Fibroblast of pulmonary artery (primary cell): Measurements from ENCODE around the gene NEURL4.

Source experiments
- DNase-seq: peaks from one replicate; pipeline ENCODE4 v3.0.0-alpha.2; 2010; ENCODE audit warnings: low read depth
- H3K4me3 ChIP-seq: replicated peaks from 2 replicates; pipeline ENCODE4 v1.5.1; 2011; ENCODE audit warnings: low read depth, mild to moderate bottlenecking, control low read depth, low read length, moderate library complexity
- CTCF ChIP-seq: IDR thresholded peaks from 2 replicates; pipeline ENCODE4 v1.5.1; 2011; ENCODE audit warnings: mild to moderate bottlenecking, control low read depth, low read length, inconsistent platforms; ENCODE audit errors: missing control alignments

The NEURL4 gene

DNA sequence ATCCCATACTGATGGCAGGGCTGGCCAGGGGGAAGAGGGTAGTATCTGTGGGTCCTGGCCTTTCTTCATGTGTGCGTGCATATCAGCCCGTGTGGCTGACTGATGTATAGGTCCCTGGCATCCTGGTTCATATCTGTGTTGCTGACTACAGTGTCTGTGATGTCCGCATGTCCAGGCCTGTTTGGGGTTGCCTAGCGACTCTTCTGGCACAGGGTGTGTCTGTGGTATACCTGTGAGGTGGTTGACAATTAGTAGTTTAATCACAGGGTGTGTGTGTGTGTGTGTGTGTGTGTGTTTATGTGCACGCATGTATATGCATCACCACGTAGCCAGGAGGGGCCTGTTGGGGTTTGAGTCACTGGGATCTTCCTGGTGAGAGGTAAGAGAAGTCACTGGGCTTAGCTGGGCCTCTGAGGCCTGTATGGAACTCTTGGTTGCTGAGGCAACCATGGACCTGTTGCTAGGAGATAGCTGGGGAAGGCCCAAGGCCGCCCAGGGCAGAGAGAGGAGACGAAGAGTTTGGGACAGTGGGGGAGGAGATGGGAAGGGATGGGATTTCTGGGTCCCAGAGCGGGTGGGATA lies 25.2 kb upstream of the NEURL4 start:
- no peak for TF ChIP-seq CTCF
- no peak overlapping the region for H3K4me3 ChIP-seq
- DNase-seq, result no peak

GRCh38 chr17:7352910-7353635 lies 23.9 kb upstream of the NEURL4 start:
- TF ChIP-seq CTCF, result no peak
- H3K4me3 ChIP-seq, result peak overlapping the region; percentile 77
- no peak for DNase-seq

GRCh38 chr17:7352503-7352889 lies 23.4 kb upstream of the NEURL4 start:
- peak overlapping the region; percentile 77 for H3K4me3 ChIP-seq
- TF ChIP-seq CTCF, result peak; percentile 57
- DNase-seq, result no peak

DNA sequence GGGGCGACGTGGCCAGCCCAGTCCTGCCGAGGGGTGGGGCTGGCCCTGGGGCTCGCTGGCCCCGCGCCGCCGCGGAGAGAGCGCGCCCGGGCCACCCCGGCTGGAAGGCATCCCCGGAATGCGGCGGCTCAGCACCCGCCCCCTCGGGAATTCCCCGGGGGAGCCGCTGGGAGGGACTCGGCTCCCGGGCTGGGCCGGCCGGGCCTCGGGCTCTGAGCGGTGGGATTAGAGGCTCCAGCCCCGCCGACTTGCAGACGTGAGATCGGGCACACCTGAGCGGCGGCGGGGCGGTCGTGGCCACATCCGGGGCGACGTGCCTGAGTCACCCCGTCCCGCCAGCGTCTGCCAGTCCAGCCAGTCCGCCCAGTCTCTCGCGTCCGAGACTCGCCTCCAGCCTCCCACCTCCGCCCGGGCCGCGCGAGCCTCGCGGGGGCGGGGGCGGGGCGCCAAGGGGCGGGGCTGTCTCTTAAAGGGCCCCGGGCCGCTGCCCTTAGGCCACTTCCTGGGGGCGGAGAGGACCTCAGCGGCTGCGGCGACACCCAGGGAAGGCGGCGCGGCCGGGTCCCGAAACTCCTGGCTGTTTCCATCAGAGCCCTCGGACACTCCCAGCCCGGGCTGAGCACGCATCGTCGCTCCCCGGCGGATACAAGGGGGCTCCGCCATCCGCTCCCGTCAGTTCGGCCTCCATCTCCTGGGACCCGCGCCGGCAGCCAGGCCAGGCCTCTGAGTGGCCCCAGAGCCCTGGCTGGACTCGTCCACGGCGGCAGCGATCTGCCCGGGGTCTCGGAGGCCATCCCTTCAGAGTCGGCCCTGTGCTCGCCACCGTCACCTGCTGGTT lies 22.7 kb upstream of the NEURL4 start, which contains the start of gene KCTD11:
TSS of gene KCTD11 (plus strand) at position 498 of the 838 bp plus-strand sequence.
- no peak for TF ChIP-seq CTCF
- peak; percentile 88 for DNase-seq
- peak within 1 kb of the TSS; percentile 77 for H3K4me3 ChIP-seq

- H3K4me3 ChIP-seq, result no peak overlapping the region
- DNase-seq, result no peak
Observed at GRCh38 chr17:7348478-7349242, 19.5 kb upstream of the NEURL4 start.

More at GRCh38 chr17:7348478-7349242, 19.5 kb upstream of the NEURL4 start:
- no peak for TF ChIP-seq CTCF
